GM18907 (cell line): Measurements from ENCODE around the gene SYNJ1.
"Not testable (repeated sequence)": the region's sequence is repeated elsewhere in the genome, so short reads cannot be mapped to it uniquely, and the experiment has no call there.

Experiments used
- ATAC-seq: cut with Tn5 transposase; IDR thresholded peaks from one replicate; pipeline ENCODE4 v1.9.1; 2021; ENCODE audit warnings: mild to moderate bottlenecking, moderate library complexity; ENCODE audit not compliant: unreplicated experiment

Gene SYNJ1

DNA sequence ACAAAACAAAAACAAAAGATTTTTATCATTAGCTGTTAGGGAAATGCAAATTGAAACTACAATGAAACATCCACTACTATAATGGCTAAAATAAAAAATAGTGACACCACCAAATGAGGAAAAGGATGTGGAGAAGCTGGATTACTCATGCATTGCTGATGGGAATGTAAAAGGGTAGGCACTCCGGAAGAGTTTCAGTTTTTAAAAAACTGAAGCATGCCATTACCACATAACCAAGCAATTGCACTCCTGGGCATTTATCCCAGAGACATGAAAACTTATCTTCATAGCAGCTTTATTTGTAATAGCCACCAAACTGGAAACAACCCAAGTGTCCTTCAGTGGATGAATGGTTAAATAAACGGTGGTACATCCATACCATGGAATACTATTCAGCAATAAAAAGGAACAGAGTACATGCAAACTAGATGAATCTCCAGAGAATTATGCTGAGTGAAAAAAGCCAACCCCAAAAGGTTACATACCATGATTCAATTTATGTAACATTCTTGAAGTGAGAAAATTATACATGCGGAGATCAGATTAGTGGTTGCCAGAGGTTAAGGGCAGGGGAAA lies 101.1 kb downstream of the SYNJ1 start:
- ATAC-seq: no peak

DNA sequence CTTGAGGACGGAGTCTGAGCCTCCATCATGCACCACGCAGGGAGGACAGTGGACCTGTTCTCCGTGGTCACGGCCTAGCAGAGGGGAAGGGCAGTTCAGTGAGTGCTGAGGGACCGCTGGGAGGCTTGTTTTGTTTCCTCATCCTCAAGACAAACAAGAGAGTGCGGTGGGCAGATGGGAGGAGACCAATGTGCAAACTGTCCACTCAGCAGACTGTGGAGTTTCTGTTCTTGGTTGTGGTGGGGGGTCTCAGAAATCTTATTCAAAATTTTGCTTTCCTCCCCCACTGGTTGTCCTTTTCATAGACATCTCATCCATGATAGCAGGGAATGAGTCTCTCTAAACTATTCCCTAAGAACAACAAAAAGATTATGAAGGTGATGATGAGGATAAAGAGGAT lies 109.6 kb downstream of the SYNJ1 start:
- ATAC-seq: not testable (repeated sequence)

DNA sequence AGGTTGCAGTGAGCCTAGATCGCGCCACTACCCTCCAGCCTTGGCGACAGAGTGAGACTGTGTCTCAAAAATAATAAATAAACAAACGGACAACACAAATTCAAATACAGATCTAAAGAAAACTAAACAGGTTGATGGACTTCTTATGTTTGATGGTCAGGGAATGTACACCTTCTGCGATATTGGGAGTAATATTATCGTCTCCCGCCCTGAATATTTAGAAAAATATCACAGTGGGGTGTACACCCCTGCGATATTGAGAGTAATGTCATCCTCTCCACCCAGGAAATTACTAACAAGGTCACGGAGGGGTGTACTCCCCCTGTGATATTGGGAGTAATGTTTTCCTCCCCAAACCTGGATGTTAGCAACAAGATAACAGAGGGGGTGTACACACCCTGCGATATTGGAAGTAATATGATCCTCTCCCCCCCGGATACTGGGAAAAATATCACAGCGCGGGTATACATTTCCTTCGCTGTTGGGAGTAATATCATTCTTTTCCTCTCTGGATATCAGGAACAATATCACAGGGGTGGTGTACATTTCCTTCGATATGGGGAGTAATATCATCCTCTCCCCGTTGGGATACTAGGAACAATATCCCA lies 114.3 kb downstream of the SYNJ1 start:
- ATAC-seq: no peak

DNA sequence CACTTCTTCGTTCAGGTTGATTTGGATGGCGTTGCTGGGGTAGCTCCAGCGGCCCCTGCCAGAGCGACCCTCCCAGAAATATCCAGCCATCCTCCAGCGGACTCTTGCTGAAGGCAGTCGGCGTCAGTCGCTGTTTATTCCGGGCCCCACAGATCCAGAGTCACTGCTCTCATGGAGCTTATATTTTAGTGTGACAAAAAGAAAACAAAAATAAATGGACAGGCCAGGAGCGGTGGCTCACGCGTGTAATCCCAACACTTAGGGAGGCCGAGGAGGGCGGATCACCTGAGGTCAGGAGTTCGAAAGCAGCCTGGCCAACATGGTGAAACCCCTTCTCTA lies 114.8 kb downstream of the SYNJ1 start:
- ATAC-seq: no peak

DNA sequence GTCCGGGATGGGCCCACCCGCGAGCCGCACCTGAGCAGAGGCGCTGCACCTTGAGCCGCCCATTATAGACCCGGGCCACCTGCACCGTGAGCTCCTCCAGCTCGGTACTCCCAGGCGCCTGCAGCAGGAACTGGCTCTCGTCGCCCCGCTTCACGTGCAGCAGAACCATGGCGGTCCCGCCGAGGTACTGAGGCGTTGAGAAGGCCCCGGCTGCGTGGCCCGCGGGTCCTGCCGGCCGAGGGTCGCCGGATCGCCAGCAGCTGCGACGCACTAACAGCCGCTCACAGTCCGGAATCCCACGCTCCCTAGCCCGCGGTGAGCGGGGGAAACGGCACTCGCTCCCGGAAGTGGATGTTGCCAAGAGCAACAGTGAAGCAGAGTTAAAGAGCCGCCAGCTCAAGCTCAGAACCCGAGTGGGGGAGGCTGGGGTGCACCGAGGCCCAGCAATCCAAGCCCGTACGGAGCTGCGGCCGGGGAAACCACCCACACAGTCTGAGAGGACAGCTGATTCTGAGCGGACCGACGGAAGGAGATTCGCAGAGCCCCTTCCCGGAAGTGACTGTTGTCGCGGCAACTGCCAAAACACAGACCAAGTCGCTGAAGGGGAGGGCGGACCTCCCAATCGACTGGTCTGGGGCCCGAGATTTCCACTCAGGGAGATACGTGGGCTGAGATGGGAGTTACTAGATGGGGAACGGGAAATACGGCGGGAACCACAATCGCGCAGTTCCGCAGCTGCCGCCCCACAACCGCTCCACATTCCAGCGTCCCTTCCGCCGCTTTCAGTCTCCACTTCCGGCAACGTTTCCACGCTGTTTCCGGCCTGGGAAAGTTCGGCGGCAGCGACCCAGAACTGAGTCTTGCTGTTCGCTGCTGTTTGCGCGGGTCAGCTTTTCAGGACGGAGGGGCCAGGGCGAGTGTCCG lies 115.5 kb downstream of the SYNJ1 start, which contains the start of gene CFAP298:
Gene CFAP298, minus strand, starts transcription at position 303 of the 924 bp plus-strand sequence. Its CDS starts 134 bp downstream, at position 169.
- ATAC-seq: peak; percentile 97

DNA sequence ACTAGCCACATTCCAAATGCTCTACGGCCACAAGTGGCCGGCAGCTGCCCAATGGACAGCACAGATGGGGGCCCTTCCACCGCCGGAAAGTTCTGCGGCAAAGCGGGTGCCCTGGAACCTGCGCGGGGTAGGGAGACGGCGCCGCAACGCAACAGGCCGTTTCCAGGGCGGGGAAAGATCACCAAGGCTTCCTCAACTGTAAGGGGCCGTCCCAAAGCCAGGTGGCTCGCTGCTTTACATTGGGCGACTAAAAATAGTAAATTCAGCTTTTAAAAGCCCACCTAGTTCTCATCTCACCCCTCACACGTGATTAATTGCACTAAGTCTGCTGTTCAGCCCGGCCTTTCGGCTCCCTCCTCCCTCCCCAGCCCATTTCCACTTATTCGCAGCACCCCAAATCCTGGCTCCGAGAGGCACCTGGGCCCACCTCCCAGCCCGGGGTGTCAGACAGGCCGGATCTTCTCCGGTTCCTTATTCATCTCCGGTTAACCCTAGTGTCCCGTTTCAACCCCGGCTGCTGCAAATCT lies 116.3 kb downstream of the SYNJ1 start:
- peak; percentile 14 for ATAC-seq

DNA sequence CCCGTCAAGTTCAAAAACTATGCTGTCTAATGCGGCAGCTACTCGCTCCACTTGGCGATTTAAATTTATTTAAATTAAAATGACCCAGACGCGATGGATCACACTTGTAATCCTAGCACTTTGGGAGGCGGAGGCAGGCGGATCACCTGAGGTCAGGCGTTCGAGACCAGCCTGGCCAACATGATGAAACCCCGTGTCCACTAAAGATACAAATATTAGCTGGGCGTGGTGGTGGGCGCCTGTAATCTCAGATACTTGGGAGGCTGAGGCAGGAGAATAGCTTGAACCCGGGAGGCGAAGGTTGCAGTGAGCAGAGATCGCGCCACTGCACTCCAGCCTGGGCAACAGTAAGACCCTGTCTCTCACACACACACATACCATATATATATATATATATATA lies 116.9 kb downstream of the SYNJ1 start:
- not testable (repeated sequence) for ATAC-seq

DNA sequence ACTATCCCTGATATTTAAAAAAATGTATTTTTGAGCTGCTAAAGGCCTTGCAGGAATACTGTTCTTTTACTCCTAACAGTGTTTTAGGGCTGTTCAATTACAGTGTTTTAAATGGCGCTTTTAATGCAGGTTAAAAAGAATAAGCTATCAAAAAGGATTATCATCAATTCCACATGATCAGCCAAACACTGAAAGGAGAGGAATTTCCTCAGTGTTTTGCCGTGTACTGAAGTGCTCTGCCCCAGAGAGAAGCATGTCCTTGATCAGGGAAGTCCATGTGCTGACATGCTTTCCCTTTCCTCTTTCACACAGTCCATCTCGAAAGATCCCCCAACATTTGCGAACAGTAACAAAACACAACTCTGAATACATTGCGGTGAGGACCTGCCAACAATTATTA lies 119.0 kb downstream of the SYNJ1 start:
- no peak for ATAC-seq

DNA sequence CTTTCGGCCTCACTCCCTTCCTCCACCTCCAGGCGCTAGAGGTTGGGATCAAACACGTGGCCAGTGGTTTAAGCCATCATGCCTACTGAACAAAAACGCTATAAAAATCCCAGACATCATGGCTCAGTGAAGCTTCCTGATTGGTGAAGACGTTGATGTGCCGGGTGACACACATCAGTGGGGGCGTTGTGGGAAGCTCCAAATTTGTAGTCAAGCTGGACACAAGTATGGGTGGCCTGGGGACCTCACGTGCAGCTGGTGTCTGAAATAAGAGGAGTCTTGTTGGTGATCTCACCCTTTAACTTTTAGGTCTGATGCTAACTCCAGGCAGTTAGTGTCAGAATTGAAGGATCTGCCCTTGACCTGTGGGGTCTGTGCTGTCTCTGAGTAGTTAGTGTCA lies 122.3 kb downstream of the SYNJ1 start:
- ATAC-seq: no peak

DNA sequence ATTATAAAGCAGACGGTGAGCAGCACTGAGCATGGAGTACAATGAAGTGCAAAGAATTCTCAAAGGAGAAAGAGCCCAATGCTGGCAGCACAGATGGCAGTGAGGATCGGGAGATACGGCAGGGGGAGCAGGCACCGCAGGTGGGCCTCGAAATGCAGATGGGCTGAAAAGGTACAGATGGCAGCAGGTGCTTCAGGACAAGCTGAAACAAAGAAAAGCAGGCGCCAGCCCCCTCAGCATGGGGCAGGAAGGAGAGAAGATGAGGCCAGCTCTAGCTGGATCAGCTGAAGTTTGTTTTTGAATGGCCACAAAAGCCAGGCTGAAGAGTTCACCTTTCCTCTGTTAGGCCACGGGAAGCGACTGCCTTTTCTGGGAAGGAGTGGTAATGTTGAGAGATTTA lies 123.3 kb downstream of the SYNJ1 start:
- ATAC-seq: no peak

DNA sequence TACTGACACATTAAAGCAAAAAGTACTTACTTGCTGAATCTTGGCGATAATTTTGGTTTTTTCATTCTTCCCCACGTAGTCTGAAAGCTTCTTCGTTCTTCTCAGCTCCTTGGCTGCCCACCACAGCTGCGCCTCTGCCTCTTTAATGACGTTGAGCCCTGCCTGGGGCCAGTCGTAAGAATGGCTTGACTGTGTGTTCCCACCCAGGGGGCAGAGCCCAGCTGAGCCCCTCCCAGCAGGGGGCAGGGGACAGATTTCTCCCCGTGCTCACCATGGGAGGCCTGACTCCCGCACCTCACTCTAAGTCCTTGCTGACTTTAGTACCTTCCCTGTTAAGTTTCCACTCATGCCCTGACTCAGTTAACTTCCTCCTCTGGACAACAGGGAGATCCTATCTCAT lies 124.7 kb downstream of the SYNJ1 start:
- no peak for ATAC-seq

DNA sequence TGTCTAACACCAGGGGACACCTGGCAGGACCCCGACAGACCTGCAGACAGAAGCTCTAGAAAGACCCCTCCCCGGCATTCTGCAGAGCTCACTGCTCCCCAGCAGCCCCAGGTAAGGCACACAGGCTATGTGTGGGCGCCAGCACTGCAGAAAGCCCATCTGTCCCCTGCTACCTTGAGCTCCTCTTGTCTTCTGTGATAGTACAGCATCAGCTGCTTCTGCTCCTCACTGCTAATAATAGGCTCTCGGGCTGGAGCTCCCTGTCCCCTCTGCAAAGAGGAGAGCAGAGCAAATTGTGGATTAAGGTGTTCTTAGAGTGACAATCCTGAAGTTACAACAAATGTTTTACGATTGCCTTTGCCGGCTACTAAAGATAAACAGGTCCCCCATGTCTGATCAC lies 125.7 kb downstream of the SYNJ1 start:
- ATAC-seq: no peak

DNA sequence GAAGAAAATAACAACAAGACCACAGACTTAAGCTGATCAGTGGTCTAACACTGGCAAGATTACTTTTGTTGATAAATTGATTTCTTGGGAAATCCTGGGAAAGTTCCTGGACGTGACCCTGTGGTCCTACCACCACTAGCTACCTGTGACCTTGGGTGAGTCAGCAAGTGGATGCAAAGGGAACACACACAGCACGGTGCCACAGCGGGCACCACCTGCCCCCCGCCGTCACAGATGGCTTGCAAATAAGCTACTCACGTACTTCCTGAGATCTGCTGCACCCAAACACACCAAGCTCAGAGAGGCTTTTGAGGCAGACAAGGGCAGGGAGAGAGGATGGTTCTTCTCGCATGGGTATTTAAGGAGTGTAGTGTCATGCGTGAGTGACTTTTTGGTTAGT lies 128.3 kb downstream of the SYNJ1 start:
- no peak for ATAC-seq

DNA sequence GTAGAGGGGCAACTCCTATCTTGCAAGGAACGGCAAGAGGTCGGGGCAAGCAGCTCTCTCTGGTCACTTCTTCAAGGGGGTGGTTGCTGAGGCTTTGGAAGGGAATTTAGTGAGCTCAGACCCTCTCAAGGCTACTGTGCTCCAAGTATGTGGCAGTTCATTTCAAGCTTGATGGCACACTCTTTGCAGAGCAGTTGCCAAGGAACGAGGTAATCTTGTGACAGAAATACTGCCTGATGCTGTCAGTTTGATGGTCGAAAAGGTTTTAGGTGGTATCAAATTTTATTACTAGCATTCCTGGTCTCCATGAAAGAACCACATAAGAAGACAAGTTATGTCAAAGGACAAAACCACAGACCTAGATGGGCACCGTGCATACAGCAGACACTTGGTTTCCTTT lies 128.7 kb downstream of the SYNJ1 start:
- no peak for ATAC-seq

DNA sequence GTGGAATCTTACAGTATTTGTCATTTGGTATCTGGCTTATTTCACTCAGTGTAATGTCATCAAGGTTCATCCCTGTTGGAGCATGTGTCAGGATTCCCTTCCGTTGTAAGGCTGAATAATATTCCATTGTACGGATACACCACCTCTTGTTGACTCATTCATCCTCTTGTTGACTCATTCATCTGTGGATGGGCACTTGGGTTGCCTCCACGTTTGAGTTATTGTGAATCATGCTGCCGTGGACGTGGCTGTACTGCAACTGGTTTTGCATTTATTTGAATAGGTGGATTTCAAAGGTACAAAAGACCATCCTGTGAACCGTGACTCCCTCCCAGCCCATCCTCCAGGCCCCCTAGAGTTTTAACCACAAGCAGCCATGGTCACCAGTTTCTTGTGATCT lies 130.6 kb downstream of the SYNJ1 start:
- ATAC-seq: no peak

DNA sequence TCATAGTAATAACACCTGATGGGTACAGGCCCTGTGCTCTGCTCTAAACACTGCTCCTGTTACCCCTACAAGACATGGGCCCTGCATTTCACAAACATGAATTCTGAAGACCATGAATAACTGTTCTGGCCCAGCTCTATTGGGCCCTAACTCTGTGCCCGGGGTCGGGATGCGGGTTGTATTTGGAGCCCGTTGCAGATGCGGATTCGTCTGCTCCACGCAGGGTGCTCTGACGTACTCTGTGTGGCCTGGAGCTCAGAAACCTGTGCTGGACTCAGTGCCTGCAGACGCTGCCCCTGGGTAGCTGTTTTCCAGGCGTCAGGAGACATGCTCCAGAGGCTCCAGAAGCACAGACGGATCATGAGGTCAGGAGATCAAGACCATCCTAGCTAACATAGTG lies 132.4 kb downstream of the SYNJ1 start:
- no peak for ATAC-seq

DNA sequence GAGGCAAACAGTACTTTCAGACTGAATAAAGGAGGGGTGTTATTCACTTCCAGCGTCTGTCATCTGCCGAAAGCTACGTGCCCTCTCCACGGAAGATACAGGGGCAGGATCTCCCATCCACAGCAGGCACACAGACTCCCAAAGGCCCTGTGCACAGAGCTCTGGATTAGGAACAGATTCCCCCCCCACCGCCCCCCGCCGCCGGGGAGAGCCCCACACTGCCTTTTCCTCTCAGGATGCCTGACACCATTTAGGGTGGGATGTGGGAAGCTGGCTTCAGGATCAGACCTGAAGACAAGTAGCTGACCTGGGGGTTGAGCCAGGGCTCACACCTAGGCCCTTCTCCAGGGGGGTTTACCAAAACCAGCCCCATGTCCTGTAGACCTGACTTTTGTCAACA lies 134.1 kb downstream of the SYNJ1 start:
- no peak for ATAC-seq

DNA sequence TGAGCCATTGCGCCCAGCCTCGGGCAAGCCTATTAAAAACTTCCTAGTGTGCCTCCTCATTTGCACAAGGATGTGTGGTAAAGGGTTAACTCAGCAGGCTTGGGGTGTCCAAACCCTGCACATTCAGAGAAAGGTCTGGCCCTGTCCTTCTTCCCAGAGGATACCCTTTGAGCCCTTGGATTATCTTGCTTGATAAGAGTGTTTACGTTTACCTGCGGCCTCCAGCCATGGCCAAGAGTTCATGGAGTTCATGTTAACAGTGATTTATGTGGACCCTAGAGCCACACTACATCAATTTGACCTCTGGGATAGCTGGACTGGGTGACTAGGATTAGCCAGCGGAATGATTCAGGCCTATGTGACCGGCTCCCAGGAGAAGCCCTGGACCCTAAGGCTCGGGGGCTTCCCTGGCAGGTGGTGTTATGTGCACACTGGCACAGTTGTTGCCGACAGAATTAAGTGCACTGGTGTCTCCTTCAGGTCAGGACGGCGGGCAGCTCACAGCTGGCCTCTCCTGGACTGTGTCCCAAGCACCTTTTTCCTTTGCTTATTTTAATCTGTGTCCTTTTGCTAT lies 134.8 kb downstream of the SYNJ1 start:
- ATAC-seq: no peak

DNA sequence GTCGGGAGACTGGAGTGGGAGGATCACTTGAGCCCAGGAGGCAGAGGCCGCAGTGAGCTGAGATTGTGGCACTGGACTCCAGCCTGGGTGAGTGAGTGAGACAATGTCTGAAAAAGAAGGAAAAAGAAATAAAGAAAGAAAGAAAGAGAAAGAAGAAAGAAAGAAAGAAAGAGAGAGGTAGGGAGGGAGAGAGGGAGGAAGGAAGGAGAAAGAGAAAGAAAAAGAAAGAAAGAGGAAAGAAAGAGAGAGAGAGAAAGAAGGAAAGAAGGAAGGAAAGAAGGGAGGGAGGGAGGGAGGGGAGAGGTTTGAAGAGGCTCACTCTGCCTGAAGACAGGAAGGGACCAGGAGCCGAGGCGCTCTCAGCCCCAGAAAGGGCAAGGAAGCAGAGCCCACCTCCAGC lies 137.7 kb downstream of the SYNJ1 start:
- ATAC-seq: no peak

DNA sequence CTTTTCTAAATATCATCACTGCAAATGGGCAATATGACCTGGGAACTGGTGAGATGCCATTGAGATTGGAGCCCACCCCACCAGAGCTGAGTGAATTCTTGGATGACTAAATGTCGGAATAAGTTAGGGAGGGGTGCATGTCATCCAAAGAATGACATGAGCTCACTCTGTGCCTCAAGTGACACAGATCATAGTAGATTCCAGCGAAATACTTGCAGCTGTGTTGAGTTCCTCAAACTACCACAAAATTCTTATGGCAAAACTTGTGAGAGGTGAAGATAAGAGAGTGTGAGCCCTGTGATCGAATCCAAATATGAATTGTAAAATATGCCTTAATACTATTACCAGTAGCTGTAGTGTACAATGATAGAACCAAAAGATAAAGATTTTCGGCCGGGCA lies 140.2 kb downstream of the SYNJ1 start:
- no peak for ATAC-seq

DNA sequence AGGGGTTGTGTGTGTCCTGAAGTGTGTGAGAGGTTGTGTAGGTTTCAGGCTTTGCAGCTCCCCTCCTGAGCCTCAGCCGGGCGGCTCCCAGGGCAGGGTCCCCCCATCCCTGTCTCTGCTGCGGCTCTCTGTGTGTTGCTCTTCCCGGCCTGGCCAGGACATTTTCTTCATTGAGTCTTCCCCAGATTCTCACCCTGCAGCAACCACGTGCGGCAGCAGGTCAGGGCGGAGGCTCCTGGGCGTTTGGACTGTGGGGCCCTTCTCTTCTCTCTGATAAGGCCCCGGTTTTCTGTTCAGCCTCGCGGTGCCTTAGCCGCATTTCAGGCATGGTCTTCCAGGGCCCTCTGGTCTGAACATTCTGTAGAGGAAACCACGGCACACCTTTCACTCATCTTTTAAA lies 140.7 kb downstream of the SYNJ1 start:
- no peak for ATAC-seq

DNA sequence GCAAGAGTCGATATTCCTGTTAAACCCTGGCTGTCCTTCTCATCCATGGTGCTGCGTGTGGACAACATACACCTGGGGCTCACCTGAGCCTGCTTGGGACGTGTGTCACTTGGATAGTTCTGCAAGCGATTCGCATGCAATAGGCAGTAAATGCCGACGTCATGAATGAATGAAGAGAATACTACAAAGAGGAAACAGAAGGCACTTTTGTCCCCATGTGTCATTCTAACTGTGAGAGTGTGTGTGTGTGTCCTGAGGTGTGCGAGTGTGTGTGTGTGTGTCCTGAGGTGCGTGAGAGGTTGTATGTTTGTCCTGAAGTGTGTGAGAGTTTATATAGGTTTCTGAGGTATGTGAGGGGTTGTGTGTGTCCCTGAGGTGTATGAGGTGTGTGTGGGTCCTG lies 141.8 kb downstream of the SYNJ1 start:
- ATAC-seq: no peak
